GM21825 (cell line): ENCODE data around the gene SPSB4.
"Not testable (repeated sequence)": the region's sequence is repeated elsewhere in the genome, so short reads cannot be mapped to it uniquely, and the experiment has no call there.

Experiments
- ATAC-seq: cut with Tn5 transposase; IDR thresholded peaks from one replicate; pipeline ENCODE4 v1.9.1; 2021; ENCODE audit warnings: mild to moderate bottlenecking, moderate library complexity; ENCODE audit not compliant: unreplicated experiment

The SPSB4 gene

DNA sequence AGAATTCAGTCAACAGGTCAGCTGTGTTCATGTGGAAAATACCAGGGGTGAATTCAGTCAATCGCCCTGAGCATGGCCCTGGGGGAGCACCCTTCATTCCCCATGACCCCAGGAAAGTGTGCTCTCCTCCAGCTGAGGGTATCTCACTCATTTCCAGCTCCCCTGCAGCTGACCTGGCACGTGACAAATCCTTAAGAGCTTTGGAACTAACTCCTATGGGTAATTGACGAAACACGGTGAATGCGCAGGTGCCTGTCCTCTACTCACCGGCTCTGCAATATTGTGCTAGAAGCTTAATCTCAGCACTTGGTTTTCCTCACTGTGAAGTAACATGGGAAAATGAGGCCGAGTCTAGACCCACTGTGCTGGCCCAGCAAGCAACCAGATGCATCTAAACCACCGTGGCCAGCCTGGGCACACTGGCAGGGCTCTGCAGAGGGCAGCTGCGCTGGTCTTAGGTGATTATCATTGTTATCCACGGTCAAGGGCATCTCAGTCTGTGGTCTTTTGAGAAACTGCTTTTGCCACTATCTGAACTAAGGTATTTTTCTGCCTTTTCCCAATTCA is 63.1 kb downstream of the SPSB4 start:
- no peak for ATAC-seq

DNA sequence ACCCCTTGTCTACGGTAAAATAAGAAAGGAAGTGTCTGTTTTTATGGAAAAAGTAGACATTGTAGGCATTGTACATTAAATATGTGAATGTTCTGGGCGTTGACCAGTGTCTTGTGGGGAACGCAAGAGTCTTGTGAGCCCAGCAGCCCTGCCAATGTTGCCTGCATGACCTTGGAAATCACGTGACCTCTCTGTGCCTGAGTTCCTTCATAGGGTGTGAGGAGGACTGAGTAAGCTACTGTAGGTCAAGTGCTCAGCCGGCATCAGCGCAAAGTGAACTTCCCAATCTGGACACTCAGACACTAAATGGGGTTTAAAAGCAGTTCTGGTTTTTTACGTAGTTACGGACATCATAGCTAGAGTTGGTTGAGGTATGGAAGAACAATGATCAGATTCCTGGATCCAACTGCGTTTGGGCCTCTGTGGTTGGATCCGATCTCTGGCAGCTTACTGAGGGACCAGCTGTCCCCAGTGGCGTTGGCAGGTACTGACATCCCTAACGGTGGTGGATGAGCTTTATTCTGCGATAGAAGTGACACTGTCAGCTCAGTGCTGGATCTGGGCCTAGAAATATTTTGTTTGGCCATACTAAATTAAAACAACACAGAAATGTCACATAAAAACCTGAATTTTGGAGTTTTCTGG is 63.8 kb downstream of the SPSB4 start:
- ATAC-seq = no peak

DNA sequence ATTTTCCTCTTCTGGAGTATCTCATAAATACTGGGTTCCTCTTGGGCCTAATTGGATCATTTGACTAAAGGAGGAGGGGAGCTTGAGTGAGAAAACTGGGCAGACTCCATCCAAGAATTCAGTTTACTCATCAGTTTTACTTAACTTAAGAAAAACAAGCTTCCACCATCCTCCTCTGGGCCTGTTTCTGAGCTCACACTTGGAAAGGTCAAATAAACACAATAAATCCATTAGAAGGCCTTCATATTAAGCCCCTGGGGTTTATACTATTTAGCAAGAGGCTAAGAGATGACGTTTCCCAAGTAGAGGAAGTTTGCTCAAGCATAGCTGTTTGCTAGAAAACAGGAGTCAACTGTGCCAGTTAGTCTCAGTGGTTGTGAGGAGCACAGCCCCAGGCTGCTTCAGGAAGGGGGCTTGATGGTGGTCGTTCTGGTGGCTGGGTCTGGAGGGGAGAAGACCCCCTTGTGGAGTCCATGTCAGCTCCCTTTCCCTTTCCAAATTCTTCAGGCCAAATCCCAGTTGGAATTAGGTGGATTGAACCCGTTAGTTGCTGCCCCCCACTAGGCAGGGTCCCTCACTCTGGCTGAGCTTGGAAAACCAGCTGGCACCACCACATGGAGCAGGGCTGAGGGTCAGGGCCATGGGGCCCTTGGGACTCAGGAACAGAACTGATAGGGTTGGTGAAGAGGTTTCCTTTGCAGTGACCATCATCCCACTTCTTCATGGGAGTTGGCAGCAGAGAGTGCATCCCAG is 64.8 kb downstream of the SPSB4 start:
- no peak for ATAC-seq

DNA sequence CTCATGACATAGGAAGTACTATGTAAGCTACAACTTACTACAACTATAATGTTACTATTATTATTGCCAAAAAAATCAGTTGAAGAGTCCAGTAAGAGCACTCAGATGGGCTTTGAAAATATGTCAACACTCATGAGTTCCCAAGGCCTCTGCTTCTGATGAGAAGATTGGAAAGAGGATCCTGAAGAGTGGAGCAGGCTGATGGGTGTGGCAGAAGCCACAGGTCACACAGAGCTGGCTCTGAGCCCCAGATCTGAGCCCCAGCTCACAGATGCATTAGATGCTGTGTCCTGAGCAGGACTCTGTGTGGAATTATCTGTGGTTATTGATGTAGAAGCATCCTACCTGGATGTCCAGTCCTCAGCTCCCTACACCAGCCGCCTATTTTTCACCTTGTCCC is 65.6 kb downstream of the SPSB4 start:
- ATAC-seq = no peak

DNA sequence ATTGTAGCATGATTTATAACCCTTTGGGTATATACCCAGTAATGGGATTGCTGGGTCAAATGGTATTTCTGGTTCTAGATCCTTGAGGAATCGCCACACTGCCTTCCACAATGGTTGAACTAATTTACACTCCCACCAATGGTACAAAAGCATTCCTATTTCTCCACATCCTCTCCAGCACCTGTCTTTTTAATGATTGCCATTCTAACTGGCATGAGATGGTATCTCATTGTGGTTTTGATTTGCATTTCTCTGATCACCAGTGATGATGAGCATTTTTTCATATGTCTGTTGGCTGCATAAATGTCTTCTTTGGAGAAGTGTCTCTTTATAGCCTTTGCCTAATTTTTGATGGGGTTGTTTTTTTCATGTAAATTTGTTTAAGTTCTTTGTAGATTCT is 66.8 kb downstream of the SPSB4 start:
- not testable (repeated sequence) for ATAC-seq

DNA sequence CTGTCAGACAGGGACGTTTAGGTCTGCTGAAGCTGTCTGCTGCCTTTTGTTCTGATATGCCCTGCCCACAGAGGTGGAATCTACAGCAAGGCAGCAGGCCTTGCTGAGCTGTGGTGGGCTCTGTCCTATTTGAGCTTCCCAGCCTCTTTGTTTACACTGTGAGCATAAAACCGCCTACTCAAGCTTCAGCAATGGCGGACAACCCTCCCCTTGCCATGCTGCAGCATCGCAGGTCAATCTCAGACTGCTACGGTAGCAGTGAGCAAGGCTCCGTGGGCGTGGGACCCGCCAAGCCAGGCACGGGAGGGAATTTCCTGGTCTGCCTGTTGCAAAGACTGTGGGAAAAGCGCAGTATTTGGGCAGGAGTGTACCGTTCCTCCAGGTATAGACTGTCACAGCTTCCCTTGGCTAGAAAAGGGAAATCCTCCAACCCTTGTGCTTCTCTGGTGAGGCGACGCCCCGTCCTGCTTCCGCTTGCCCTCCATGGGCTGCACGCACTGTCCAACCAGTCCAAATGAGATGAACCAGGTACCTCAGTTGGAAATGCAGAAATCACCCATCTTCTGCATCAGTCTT is 71.4 kb downstream of the SPSB4 start:
- ATAC-seq = no peak

DNA sequence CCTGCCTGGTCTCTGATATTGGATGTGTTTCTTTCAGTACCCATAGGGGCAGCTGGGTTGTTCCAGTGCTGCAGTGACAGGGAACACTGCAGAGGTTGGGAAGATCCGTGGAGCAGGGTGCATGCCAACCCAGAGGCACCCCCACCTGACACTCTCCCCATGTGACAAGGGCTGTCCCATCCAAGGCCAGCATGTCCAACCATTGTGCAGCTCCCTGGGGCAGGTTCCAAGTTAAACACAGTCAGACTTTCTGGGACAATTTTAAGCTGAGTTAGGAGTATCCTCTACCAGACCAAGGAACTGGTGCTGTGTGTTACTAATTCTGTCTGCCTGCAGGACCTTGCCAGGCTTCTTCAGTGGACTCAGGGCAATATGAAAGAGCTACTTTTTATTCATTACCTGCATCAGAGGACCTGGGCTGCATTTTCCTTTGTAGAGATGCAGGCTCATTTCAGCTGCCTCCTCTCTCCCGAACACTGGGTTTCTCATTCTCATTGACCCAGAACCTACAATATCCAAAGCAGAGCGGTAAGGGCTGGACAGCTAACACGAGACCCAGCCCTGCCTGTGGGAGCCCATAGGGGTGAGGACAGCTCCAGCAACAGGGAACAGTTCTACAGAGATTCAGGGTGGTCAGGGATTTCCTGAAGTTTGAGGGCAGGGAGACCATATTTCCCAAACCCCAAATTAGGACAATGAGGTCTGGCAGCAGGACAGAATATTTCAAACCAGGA is 72.7 kb downstream of the SPSB4 start:
- no peak for ATAC-seq

DNA sequence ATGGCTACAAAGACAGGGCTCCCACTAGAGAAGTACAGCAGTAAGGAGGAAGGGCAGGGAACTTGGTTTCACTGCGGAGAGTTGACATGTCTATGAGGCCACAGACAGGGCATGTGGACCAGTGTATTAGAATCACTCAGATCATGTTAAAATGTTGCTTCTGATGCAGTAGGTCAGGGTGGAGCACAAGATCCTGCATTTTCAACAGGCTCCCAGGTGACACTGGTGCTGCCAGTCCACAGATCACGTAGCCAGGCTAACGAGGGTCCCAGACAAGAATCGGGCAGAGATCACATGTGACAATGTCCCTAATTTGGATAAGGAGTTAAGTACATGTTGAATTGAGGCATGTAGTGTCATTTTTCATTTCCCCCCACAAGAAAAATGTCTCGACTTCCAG is 73.6 kb downstream of the SPSB4 start:
- no peak for ATAC-seq

DNA sequence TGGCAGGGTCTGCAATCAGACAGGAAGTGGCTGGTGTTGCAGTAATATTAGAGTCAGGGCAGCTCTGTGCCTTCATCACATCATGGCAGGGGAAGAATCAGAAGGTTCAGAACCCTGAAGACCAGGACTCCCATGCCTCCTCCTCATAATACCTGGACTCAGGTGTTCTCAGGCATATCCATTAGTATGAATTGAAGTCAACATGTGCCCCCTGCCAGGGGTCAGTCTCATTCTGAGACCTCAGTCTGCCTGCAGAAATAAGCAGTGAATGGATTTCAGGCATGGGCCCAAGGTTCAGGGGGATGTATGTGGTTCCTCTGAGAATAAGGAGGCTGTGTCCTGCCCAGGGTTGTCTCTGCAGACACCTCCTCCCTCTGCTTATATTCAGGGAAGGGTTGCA is 74.2 kb downstream of the SPSB4 start:
- ATAC-seq = no peak

DNA sequence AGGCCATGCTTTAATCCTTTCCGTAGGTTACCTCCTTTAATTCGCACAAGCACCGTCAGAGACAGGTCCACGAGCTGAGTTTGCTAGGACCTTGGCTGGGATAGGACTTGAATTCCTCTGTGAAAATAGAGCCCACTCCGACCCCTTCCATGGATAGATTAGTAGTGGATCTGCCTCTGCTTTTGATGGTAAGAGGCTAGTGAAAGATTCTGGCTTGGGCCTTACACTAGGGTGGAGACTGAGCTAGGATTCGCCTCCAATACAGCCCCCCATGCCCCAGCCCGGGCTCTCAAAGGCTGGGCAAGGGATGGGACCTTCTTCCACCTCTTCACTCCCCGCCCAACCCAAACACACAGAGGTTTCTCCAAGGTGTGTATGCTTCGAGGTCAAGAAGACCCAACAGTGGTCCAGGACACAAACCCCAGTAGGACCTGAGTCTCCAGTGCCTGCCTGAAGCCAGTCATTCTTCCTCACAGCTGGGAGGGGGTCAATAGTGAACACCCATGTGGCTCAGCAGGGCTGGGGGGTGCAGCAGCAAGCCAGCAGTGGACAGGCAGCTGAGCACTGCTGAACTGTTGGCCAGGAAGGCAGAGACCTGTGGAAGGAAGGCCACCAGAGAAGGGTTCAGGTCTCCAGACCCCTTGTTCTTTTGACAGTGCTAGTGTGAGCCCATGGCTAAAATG is 75.7 kb downstream of the SPSB4 start:
- no peak for ATAC-seq

DNA sequence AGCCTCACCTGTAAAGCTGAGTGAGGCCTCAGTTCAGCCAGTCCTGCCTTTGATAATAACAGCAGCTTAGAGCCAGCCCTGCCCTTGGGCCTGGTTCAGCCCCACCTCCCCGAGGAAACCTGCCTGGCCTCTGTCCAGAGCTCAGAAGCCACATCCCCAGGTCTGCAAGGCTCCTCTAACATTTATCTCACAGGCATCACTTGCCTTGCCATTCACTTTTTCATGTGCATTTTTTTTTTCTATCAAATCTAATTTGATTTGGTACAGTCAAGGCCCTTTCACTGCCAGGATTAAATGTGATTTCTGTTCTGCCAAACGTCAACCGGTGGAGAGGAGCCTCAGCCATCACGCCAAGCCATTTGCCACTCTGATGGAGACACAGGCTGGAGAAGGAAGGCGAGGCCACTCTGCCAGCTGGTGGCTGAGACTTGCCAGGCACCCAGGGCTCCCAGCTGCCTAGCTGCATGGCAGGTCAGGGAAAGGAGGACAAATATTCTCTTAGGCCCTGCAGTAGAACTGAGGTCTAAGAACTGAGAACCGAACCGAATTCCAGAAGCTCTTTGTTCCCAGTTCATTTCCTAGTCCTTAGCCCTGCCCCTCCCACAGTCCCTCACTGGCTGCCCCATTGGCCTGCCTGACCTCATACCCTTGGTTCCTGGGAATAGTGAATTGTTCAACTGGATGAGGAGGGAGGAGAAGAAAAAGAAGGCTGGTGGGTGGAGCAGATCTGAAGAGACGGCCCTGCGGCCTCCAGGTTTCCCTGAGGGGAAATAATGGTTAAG is 76.4 kb downstream of the SPSB4 start:
- no peak for ATAC-seq

DNA sequence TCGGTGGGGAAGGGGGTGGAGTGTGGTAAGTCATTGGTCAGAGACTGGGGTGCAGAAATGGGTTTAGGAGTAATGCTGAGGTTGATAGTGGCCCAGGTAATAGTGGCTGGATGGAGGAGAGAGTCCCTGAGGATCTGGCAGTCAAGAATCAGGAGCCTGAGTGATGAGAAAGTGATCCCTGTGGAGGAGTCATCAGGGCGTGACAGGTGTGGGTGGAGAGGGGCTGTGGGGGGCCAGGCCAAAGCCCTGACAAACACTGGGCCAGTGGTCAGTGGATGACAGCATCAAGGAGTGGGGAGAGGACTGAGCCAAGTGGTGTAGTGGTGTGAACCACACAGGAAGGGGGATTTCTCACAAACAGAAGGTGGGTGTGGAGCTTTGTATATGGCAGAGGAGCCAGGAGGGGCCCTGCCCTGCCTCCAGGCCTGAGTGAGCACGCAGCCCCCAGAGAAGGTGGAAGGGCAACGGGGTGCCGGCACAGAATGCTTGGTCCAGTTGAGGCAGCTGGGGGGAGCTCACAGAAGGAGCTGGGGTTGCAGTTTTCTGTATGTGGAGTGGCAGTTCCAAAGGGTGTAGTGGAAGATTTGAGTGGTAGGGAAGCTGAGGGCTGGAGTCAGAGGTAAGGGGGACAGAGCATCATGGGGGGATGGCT is 77.1 kb downstream of the SPSB4 start:
- ATAC-seq = no peak

DNA sequence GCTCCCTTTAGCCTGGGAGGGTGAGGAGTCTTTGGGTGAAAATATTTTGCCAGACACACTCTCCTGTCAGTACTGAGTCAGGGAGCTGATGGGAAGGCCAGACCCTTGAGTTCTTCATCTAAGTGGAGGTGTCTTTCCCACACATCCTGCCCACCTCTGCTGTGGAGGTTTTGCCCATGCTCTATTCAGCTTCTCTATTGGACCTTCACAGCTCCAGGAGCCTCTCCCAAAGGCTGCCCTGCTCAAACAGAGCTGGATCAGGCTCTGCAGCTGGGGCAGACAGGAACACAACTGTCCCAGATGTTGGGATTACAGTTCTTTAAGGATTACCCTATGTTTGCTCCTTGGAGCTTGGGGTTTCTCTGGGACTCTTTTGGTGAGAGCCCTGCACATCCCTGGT is 77.9 kb downstream of the SPSB4 start:
- no peak for ATAC-seq

DNA sequence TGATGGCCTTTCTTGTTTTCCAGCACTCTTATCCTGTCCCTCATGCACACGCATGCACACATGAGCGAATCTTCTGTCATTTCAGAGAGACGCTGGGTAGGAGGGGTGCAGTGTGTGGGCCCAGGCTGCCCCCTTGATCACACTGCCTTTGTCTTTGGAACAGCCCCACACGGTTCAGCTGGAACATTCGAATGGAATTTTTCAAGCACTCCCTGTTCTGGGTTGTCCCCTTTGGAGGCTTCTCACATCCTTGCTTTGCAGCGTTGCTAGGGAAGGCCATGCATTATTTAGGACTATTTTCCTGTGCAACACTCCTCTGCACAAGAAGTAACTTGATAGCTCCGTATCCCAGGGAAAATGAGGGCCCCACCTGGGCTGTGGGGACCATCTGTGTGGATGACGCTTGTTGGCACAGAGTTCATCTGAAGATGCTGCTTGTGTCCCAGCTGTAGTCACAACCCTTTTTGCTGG is 78.4 kb downstream of the SPSB4 start:
- ATAC-seq = no peak

DNA sequence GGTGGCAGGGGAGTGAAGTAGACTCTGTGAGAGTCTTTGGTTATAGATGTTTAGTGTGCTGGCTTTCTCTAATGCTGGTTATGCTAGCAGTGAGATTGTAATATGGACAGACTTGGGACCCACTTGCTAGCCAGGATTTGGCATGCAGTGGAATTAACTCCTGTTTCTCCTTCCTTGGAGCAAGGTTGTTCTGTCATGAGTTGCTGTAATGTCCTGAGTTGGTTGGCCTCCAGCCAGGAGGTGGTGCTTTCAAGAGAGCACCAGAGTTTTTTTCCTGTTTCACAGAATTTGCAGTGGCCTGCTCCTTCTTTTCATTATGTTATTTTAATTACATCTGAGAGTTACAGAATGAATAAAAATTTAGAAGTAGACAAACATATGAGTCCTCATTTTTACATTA is 92.4 kb downstream of the SPSB4 start:
- no peak for ATAC-seq

DNA sequence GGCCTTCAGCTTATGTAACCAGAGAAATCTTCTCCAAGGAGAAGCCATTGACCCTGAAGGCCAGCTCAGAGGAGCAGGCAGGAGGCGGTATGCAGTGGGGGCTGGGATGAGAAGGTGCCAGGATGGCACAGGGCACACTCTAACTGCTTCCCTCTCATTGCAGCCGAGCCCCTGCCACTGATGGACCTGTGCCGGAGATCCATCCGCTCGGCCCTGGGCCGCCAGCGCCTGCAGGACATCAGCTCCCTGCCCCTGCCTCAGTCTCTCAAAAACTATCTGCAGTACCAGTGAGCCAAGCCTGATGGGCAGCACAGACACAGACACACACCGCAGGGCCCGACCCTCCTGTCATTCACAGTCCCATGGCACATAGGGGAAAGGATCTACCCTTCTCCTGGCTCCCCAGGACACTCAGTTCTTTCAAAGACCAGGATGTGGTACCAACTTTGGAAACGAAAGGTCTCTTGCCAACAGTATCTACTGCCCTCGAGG is 95.9 kb downstream of the SPSB4 start:
- no peak for ATAC-seq

DNA sequence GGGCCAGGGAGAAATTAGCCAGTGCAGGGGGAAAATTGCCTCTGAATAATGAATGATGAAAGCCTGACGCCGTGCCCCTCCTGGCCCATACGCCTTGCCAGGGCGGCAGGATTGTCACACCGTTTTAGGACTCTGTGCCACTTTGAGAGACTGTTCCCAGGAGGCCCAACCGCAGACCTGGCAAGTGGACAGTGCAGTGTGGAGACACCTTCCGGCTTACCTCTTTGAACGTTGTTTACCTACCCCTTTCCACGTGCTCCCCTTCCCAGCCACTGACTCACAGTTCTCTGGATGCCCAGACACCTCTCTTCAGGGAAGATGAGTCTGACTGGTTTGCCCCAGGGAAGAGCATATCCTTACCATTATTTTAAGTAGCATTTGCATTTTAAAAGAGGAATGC is 96.5 kb downstream of the SPSB4 start:
- ATAC-seq = no peak

DNA sequence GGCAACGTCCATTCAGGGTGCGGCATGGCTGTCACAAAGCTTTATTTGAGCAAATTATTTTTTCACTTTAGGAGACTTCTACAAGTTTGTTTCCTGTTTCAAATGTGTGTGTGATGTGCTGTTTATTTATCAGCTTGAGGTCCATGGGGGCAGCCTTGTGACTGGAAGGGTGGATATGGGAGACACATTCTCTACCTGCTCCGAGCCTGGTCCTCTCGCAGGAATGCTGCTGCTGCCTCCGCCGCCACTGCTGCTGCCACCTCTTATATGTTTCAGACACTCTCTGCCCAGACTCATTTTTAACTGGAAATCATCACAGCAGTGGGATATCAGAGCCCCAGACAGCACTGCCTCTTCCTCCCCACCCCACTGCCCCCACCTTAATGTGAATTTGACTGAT is 97.0 kb downstream of the SPSB4 start:
- no peak for ATAC-seq

DNA sequence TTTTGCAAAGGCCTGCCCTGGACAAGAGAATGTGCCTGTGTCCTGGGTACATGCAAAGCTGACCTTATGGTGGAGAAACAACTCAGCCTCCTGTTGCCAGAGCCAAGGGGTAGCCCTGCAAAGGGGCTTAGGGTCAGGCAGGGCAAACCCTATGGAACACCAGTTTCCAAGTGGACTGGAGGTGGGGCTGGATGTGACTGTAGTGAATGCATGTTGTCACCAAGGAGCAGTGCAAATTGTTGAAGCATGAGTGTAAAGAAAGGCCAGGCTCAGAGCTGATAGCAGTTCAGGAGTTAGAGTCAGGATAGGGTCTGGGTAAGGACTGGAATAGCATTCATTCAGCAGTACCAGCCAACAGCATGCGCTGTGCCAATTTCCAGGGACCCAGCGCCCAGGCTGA is 97.6 kb downstream of the SPSB4 start:
- no peak for ATAC-seq
